PFSK-1 (cell line): ENCODE data around the gene RFT1.

Source experiments
- FOXP2 ChIP-seq: optimal IDR thresholded peaks from 2 replicates; pipeline ENCODE3; 2011; ENCODE audit warnings: borderline replicate concordance, control low read depth, inconsistent platforms; ENCODE audit not compliant: insufficient read depth; ENCODE audit errors: extremely low read length, extremely low read depth
- POLR2AphosphoS5 ChIP-seq: IDR thresholded peaks from 2 replicates; pipeline ENCODE4 v1.6.1; 2012; ENCODE audit warnings: low read depth, mild to moderate bottlenecking, control low read depth, low read length, moderate library complexity
- SIN3A ChIP-seq: IDR thresholded peaks from 2 replicates; pipeline ENCODE4 v1.6.1; 2012; ENCODE audit warnings: mild to moderate bottlenecking, low read length, moderate library complexity, borderline replicate concordance; ENCODE audit not compliant: insufficient read depth
- TAF1 ChIP-seq: IDR thresholded peaks from 2 replicates; pipeline ENCODE4 v1.6.1; 2012; ENCODE audit warnings: low read length, control low read depth, borderline replicate concordance; ENCODE audit not compliant: insufficient read depth
- TF ChIP-seq, protein P1 (sequence below), 2 experiments: IDR thresholded peaks; 2 replicates each; pipeline versions ENCODE4 v1.6.1 to v1.8.0; 2011 to 2012; ENCODE audit warnings: low read depth in 2 of 2, low read length in 2 of 2, control low read depth in 1 of 2, inconsistent platforms in 1 of 2, mild to moderate bottlenecking in 1 of 2, moderate library complexity in 1 of 2; ENCODE audit not compliant: insufficient read depth in 1 of 2

DNA sequence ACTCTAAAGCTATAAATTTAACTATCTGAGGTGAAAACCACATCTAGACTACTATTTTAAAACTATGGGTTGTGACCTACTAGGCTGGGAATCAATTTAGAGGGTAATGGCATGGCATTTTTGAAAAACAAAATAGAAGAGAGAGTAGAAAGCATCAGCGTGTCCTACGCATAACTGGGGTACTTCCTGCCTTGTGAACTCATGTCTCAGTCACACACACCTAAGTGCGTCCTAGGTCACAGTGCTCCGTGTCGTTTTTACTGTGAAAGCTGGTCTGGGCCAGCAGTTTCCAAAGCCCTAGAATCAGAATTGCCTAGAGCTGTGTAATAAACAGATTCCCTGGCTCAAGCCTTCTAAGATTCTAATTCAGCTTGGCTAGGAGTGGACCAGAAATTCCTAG lies 32.3 kb downstream of the RFT1 start:
- no peak for TF ChIP-seq TAF1
- TF ChIP-seq SIN3A, result no peak
- TF ChIP-seq, protein P1, sequence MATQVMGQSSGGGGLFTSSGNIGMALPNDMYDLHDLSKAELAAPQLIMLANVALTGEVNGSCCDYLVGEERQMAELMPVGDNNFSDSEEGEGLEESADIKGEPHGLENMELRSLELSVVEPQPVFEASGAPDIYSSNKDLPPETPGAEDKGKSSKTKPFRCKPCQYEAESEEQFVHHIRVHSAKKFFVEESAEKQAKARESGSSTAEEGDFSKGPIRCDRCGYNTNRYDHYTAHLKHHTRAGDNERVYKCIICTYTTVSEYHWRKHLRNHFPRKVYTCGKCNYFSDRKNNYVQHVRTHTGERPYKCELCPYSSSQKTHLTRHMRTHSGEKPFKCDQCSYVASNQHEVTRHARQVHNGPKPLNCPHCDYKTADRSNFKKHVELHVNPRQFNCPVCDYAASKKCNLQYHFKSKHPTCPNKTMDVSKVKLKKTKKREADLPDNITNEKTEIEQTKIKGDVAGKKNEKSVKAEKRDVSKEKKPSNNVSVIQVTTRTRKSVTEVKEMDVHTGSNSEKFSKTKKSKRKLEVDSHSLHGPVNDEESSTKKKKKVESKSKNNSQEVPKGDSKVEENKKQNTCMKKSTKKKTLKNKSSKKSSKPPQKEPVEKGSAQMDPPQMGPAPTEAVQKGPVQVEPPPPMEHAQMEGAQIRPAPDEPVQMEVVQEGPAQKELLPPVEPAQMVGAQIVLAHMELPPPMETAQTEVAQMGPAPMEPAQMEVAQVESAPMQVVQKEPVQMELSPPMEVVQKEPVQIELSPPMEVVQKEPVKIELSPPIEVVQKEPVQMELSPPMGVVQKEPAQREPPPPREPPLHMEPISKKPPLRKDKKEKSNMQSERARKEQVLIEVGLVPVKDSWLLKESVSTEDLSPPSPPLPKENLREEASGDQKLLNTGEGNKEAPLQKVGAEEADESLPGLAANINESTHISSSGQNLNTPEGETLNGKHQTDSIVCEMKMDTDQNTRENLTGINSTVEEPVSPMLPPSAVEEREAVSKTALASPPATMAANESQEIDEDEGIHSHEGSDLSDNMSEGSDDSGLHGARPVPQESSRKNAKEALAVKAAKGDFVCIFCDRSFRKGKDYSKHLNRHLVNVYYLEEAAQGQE (IDR thresholded peaks at IDR 0.05; ENCODE audit: insufficient read depth in 1 of 2, low read depth in 2 of 2, low read length in 2 of 2), result no peak
- no peak for TF ChIP-seq POLR2AphosphoS5
- TF ChIP-seq FOXP2, result no peak
